Astrocyte (in vitro differentiated cells and primary cell): ENCODE data around the gene PRSS23.

ENCODE experiments used
- EZH2 ChIP-seq: IDR thresholded peaks from 2 replicates; pipeline ENCODE4 v1.6.1; 2012; ENCODE audit warnings: mild to moderate bottlenecking, low read length, inconsistent platforms; ENCODE audit not compliant: insufficient read depth
- TF ChIP-seq, protein P1 (sequence below): IDR thresholded peaks from 2 replicates; pipeline ENCODE4 v1.5.1; 2011; ENCODE audit warnings: low read depth, mild to moderate bottlenecking, inconsistent platforms, low read length, moderate library complexity; ENCODE audit not compliant: insufficient read depth

DNA sequence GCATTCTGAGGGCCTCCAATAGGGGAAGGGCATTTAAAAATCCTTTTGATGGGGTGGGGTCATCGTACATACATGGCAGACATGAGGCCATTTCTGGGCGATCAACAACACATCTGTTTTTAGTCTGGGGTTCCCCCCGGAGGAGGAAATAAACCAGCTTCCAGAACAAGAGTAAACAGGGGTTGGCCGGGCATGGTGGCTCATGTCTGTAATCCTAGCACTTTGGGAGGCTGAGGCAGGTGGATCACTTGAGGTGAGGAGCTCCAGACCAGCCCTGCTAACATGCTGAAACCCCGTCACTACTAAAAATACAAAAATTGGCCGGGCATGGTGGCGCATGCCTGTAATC, 12.0 kb downstream of the PRSS23 start:
- TF ChIP-seq EZH2: no peak
- TF ChIP-seq, protein P1, sequence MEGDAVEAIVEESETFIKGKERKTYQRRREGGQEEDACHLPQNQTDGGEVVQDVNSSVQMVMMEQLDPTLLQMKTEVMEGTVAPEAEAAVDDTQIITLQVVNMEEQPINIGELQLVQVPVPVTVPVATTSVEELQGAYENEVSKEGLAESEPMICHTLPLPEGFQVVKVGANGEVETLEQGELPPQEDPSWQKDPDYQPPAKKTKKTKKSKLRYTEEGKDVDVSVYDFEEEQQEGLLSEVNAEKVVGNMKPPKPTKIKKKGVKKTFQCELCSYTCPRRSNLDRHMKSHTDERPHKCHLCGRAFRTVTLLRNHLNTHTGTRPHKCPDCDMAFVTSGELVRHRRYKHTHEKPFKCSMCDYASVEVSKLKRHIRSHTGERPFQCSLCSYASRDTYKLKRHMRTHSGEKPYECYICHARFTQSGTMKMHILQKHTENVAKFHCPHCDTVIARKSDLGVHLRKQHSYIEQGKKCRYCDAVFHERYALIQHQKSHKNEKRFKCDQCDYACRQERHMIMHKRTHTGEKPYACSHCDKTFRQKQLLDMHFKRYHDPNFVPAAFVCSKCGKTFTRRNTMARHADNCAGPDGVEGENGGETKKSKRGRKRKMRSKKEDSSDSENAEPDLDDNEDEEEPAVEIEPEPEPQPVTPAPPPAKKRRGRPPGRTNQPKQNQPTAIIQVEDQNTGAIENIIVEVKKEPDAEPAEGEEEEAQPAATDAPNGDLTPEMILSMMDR: no peak
